Measurements from ENCODE around the gene CAT. TPM values are rescaled to one million over a fixed set of nuclear protein-coding genes. Genes with fewer than 3 reads are reported as not detected.

CAT gene
- total RNA-seq, 4 donors from 2014 or later: 429 to 486 (median 458) TPM

- no peak for TF ChIP-seq CTCF (IDR thresholded peaks at IDR 0.05; ENCODE audit: low read depth)
Measured at GRCh38 chr11:34425867-34426266, 12.9 kb upstream of the CAT start.

- no peak for TF ChIP-seq CTCF (IDR thresholded peaks at IDR 0.05; ENCODE audit: low read depth)
Measured at GRCh38 chr11:34426766-34427185, 12.0 kb upstream of the CAT start.

- no peak for TF ChIP-seq CTCF (IDR thresholded peaks at IDR 0.05; ENCODE audit: low read depth)
Measured at GRCh38 chr11:34427186-34427805, 11.4 kb upstream of the CAT start.

- TF ChIP-seq CTCF (IDR thresholded peaks at IDR 0.05; ENCODE audit: low read depth): no peak
Measured at GRCh38 chr11:34431979-34432378, 6.8 kb upstream of the CAT start.

GRCh38 chr11:34432822-34433221 is 5.9 kb upstream of the CAT start:
- no peak for TF ChIP-seq CTCF (IDR thresholded peaks at IDR 0.05; ENCODE audit: low read depth)

GRCh38 chr11:34433899-34434298 is 4.8 kb upstream of the CAT start:
- no peak for TF ChIP-seq CTCF (IDR thresholded peaks at IDR 0.05; ENCODE audit: low read depth)

- TF ChIP-seq CTCF (IDR thresholded peaks at IDR 0.05; ENCODE audit: low read depth): no peak
Measured at GRCh38 chr11:34437224-34438125, 1.3 kb upstream of the CAT start.
